ENCODE results near the gene CTAGE8.
"Not testable (repeated sequence)": the region's sequence is repeated elsewhere in the genome, so short reads cannot be mapped to it uniquely, and the experiment has no call there.

CTAGE8 gene

GRCh38 chr7:144275281-144275680, 6.2 kb upstream of the CTAGE8 start:
- in situ Hi-C loops (cut with HindIII; ENCODE audit: low sequenced_read_pairs); DNase-seq (ENCODE audit: low read depth, low spot score); H3K4me3 ChIP-seq (ENCODE audit: low read depth, low read length): not testable (repeated sequence)

GRCh38 chr7:144264692-144265091, 4.4 kb downstream of the CTAGE8 start, which contains the start of gene OR2A7:
OR2A7 (minus strand) TSS chr7:144264792; CDS start chr7:144259628, 5,164 bp downstream.
- in situ Hi-C loops (cut with HindIII; ENCODE audit: low sequenced_read_pairs); DNase-seq (ENCODE audit: low read depth, low spot score); H3K4me3 ChIP-seq (ENCODE audit: low read depth, low read length): not testable (repeated sequence)

DNA sequence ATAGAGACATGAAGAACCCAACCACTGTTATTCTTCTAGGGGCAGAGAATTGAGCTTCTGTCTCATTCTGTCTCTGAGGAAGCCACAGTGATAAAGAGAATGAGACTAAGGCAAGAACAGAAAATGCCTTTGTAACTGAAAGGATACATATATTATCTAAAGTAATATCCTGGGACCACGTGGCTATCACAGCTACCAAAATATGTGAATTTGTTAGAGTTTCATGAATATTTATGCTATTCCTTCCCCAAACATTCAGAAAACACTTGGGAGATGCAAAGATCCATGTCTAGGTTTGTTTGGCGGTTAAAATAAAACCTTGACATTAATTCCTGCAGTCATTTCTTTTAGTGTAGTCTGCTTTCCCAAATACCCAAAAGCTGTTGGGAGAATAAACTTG, 7.0 kb downstream of the CTAGE8 start:
- in situ Hi-C loops (cut with HindIII; ENCODE audit: low sequenced_read_pairs): not testable (repeated sequence)

GRCh38 chr7:144259067-144259466, 10.0 kb downstream of the CTAGE8 start:
- H3K4me3 ChIP-seq (ENCODE audit: low read depth, low read length); in situ Hi-C loops (cut with HindIII; ENCODE audit: low sequenced_read_pairs); DNase-seq (ENCODE audit: low read depth, low spot score): not testable (repeated sequence)

More for the DNA sequence above, 7.0 kb downstream of the CTAGE8 start:
- not testable (repeated sequence) for H3K4me3 ChIP-seq (ENCODE audit: low read depth, low read length); DNase-seq (ENCODE audit: low read depth, low spot score)

DNA sequence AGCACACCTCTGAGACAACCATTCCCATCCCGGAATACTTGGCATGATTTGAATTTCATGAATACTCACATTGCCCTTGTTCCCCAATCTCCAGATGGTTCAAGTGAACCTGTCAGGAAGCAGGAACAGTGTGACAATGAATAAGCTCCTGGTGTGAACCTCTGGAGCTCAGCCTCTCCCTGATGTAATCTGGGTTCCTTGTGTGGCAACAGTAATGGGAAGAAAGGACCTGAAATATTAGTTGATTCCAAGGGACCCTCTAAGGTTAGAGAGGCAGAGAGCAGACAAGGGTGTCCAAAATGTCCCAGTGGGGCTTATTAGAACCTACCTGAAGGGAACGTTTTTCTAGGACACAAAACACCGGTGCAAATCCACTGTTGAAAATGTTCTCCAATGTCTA, 13.0 kb downstream of the CTAGE8 start:
- TF ChIP-seq, protein P1, sequence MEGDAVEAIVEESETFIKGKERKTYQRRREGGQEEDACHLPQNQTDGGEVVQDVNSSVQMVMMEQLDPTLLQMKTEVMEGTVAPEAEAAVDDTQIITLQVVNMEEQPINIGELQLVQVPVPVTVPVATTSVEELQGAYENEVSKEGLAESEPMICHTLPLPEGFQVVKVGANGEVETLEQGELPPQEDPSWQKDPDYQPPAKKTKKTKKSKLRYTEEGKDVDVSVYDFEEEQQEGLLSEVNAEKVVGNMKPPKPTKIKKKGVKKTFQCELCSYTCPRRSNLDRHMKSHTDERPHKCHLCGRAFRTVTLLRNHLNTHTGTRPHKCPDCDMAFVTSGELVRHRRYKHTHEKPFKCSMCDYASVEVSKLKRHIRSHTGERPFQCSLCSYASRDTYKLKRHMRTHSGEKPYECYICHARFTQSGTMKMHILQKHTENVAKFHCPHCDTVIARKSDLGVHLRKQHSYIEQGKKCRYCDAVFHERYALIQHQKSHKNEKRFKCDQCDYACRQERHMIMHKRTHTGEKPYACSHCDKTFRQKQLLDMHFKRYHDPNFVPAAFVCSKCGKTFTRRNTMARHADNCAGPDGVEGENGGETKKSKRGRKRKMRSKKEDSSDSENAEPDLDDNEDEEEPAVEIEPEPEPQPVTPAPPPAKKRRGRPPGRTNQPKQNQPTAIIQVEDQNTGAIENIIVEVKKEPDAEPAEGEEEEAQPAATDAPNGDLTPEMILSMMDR (IDR thresholded peaks at IDR 0.05; ENCODE audit: low read depth, low read length): no peak
- DNase-seq (ENCODE audit: low read depth, low spot score): no peak
- in situ Hi-C loops (cut with HindIII; ENCODE audit: low sequenced_read_pairs): no loop called here
- no peak overlapping the region for H3K4me3 ChIP-seq (ENCODE audit: low read depth, low read length)

DNA sequence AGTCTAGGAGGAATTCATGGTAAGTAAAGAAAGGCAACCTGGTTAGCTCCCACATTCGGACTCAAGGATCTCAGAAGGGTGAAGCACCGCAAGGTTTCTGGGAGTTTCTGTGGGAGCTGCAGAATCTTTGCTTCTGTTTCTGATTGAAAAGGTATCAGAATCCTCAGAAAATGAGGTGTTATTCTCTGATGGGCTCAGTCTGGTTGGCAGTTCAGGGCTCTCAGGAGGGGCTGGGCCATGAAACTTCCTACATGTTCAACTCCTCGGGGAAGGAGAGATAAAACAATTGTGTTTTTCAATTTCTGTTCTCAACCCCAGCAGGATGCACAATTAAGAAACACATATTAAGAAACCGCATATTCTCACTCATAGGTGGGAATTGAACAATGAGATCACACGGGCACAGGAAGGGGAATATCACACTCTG, 13.6 kb downstream of the CTAGE8 start:
- no peak for DNase-seq (ENCODE audit: low read depth, low spot score)
- in situ Hi-C loops (cut with HindIII; ENCODE audit: low sequenced_read_pairs): no loop called here
- TF ChIP-seq, protein P1 (IDR thresholded peaks at IDR 0.05; ENCODE audit: low read depth, low read length): no peak
- no peak overlapping the region for H3K4me3 ChIP-seq (ENCODE audit: low read depth, low read length)

- DNase-seq (ENCODE audit: low read depth, low spot score); H3K4me3 ChIP-seq (ENCODE audit: low read depth, low read length); in situ Hi-C loops (cut with HindIII; ENCODE audit: low sequenced_read_pairs): not testable (repeated sequence)
Measured at GRCh38 chr7:144252307-144252706, 16.8 kb downstream of the CTAGE8 start.

- DNase-seq (ENCODE audit: low read depth, low spot score); H3K4me3 ChIP-seq (ENCODE audit: low read depth, low read length); in situ Hi-C loops (cut with HindIII; ENCODE audit: low sequenced_read_pairs): not testable (repeated sequence)
Measured at GRCh38 chr7:144247674-144248330, 21.3 kb downstream of the CTAGE8 start.

- DNase-seq (ENCODE audit: low read depth, low spot score); in situ Hi-C loops (cut with HindIII; ENCODE audit: low sequenced_read_pairs); H3K4me3 ChIP-seq (ENCODE audit: low read depth, low read length): not testable (repeated sequence)
Measured at GRCh38 chr7:144246967-144247366, 22.1 kb downstream of the CTAGE8 start.

DNA sequence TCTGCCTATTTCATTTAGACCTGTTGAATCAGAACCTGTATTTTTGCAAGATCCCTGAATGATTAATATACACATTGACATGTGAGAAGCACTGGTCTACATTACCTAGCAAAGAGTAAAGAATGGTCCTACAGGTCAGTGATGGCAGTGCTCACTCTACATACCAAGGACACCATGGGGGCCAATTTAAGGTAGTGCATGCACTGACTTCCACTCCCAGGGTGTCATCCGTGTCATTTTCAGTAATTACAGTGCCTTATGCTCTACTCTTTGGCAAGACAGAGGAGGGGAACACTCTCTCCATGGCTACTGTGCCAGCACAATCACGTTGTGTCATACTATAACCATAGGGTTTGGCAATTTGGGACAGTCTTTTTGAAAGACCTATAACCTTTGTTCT, 23.7 kb downstream of the CTAGE8 start:
- in situ Hi-C loops (cut with HindIII; ENCODE audit: low sequenced_read_pairs); H3K4me3 ChIP-seq (ENCODE audit: low read depth, low read length); DNase-seq (ENCODE audit: low read depth, low spot score): not testable (repeated sequence)

- DNase-seq (ENCODE audit: low read depth, low spot score); H3K4me3 ChIP-seq (ENCODE audit: low read depth, low read length); in situ Hi-C loops (cut with HindIII; ENCODE audit: low sequenced_read_pairs): not testable (repeated sequence)
Measured at GRCh38 chr7:144239365-144239764, 29.7 kb downstream of the CTAGE8 start, which contains the start of gene OR2A42. OR2A42 (minus strand) TSS chr7:144239605; CDS start chr7:144232843, 6,762 bp downstream.

DNA sequence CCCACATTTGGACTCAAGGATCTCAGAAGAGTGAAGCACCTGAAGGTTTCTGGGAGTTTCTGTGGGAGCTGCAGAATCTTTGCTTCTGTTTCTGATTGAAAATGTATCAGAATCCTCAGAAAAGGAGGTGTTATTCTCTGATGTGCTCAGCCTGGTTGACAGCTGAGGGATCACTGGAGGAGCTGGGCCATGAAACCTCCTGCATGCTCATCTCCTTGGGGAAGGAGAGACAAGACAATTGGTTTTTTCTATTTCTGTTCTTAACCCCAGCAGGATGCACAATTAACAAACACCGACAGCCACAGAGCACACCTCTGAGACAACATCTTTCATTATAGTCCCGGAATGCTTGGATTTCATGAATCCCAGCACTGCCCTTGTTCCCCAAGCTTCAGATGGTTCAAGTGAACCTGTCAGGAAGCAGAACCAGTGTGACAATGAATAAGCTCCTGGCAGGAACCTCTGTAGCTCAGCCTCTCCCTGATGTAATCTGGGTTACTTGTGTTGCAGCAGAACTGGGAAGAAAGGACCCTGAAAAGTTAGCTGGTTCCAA, 30.5 kb downstream of the CTAGE8 start:
- H3K4me3 ChIP-seq (ENCODE audit: low read depth, low read length); in situ Hi-C loops (cut with HindIII; ENCODE audit: low sequenced_read_pairs); DNase-seq (ENCODE audit: low read depth, low spot score): not testable (repeated sequence)

DNA sequence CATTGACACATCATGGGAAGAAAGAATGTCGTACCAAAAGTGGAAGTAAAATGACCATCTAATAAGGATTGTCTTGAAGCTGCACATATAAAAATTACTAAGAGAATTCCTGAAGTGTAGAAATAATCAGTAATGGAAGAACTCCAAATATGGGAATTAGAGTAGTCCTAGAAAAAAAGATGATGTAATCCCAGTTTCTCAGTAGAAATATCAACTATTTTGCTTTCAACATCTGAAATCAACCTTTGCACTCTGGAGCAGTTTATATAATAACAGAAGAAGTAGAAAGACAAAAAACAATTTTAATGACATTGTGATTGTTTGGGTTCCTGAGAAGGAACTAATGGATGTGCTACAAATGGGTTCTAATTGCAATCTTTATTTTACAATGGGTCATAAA, 36.0 kb downstream of the CTAGE8 start:
- DNase-seq (ENCODE audit: low read depth, low spot score); in situ Hi-C loops (cut with HindIII; ENCODE audit: low sequenced_read_pairs); H3K4me3 ChIP-seq (ENCODE audit: low read depth, low read length): not testable (repeated sequence)

DNA sequence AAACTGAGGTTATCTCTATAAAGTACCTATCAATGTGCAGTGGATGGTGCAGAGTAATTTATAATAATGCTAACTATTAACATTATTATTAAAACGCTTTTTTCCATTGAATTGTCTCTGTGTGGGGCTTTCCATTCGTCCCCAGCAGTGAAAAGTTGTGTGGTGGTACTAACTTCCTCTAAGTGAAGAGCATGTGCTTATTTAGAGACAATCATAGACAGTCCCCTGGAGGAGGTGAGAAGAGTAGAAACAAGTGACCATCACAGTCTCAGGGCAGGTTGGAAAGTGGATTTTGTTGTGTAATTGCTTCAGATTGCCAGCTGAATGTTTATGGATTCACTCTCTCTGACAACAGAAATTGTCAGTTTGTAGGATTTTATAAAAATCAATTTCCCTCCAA, 38.1 kb downstream of the CTAGE8 start:
- DNase-seq (ENCODE audit: low read depth, low spot score); in situ Hi-C loops (cut with HindIII; ENCODE audit: low sequenced_read_pairs): not testable (repeated sequence)

DNA sequence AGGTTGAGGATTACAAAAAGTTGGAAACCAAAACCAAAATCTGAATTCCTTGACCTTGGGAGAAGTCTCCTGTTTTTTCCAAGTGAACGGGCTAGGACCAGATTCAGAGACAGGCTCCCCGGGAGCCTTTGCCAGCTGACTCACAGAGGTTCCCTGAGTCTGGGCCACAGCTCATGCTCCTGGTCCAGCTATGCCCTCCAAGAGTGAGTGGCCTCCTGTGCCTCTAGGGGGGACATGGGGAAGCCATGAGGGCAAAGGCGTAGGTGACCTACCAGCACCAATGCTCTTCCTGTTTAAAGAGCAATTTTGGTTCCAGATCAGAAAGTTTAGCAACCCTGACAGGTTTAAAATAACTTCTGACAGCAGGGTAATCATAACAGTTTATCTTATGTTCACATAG, 40.3 kb downstream of the CTAGE8 start:
- H3K4me3 ChIP-seq (ENCODE audit: low read depth, low read length); in situ Hi-C loops (cut with HindIII; ENCODE audit: low sequenced_read_pairs); DNase-seq (ENCODE audit: low read depth, low spot score): not testable (repeated sequence)

More for the DNA sequence above, 38.1 kb downstream of the CTAGE8 start:
- H3K4me3 ChIP-seq (ENCODE audit: low read depth, low read length): not testable (repeated sequence)
